ENCODE measurements around the gene DOCK8.

The DOCK8 gene

GRCh38 chr9:495739-496138 is 281.1 kb downstream of the DOCK8 start:
- DNase-seq (ENCODE audit: low read depth in 2 of 2): no peak

GRCh38 chr9:503326-503725 is 288.7 kb downstream of the DOCK8 start:
- DNase-seq (ENCODE audit: low read depth in 2 of 2): no peak

GRCh38 chr9:503881-504852 is 289.5 kb downstream of the DOCK8 start, which contains the start of gene KANK1:
Gene KANK1 (plus strand): TSS chr9:504695.
- DNase-seq (ENCODE audit: low read depth in 2 of 2): peak; percentile 54 to 68

GRCh38 chr9:504921-505740 is 290.5 kb downstream of the DOCK8 start:
- no peak for DNase-seq (ENCODE audit: low read depth in 2 of 2)

GRCh38 chr9:505741-506059 is 291.0 kb downstream of the DOCK8 start:
- DNase-seq (ENCODE audit: low read depth in 2 of 2): no peak

GRCh38 chr9:506281-506680 is 291.6 kb downstream of the DOCK8 start:
- no peak for DNase-seq (ENCODE audit: low read depth in 2 of 2)

GRCh38 chr9:511861-512260 is 297.2 kb downstream of the DOCK8 start:
- no peak for DNase-seq (ENCODE audit: low read depth in 2 of 2)

- DNase-seq (ENCODE audit: low read depth in 2 of 2): no peak
These were observed 298.0 kb downstream of the DOCK8 start for GRCh38 chr9:512555-513272.

Measured in stimulated activated CD4-positive, alpha-beta T cell treated with anti-CD3 and anti-CD28 coated beads, Interleukin-1b, Interleukin-23, amount 100 ng/mL, for 4 hours (primary cell).